ENCODE data around the gene FBXW10B.
A peak's percentile ranks its signal among the peaks of the same experiment; 100 is the strongest.
"Not testable (repeated sequence)": the region's sequence is repeated elsewhere in the genome, so short reads cannot be mapped to it uniquely, and the experiment has no call there.

FBXW10B gene

GRCh38 chr17:15619331-15620058 is at the start of gene FBXW10B:
Gene FBXW10B, minus strand, starts transcription at chr17:15619704. Its CDS starts 192 bp downstream, at chr17:15619512.
- peak; percentile 14 for DNase-seq

GRCh38 chr17:15663691-15664090 is 44.2 kb upstream of the FBXW10B start:
- no peak for DNase-seq

- DNase-seq, result no peak
Measured at GRCh38 chr17:15663176-15663575, 43.7 kb upstream of the FBXW10B start.

- no peak for DNase-seq
Measured at GRCh38 chr17:15662681-15663080, 43.2 kb upstream of the FBXW10B start.

GRCh38 chr17:15660077-15660476 is 40.6 kb upstream of the FBXW10B start:
- DNase-seq, result no peak

GRCh38 chr17:15659663-15660062 is 40.2 kb upstream of the FBXW10B start:
- DNase-seq, result no peak

- no peak for DNase-seq
Measured at GRCh38 chr17:15659236-15659635, 39.7 kb upstream of the FBXW10B start.

GRCh38 chr17:15658296-15658695 is 38.8 kb upstream of the FBXW10B start:
- no peak for DNase-seq

- no peak for DNase-seq
Measured at GRCh38 chr17:15657868-15658267, 38.4 kb upstream of the FBXW10B start.

GRCh38 chr17:15654886-15655561 is 35.5 kb upstream of the FBXW10B start:
- DNase-seq, result peak; percentile 30

GRCh38 chr17:15654401-15654800 is 34.9 kb upstream of the FBXW10B start:
- DNase-seq, result not testable (repeated sequence)

- no peak for DNase-seq
Measured at GRCh38 chr17:15652960-15653359, 33.5 kb upstream of the FBXW10B start.

GRCh38 chr17:15651583-15652110 is 32.1 kb upstream of the FBXW10B start:
- peak; percentile 93 for DNase-seq

GRCh38 chr17:15650741-15651582 is 31.5 kb upstream of the FBXW10B start:
- no peak for DNase-seq

GRCh38 chr17:15649861-15650421 is 30.4 kb upstream of the FBXW10B start:
- peak; percentile 22 for DNase-seq

- no peak for DNase-seq
Measured at GRCh38 chr17:15648386-15648785, 28.9 kb upstream of the FBXW10B start.

GRCh38 chr17:15645942-15646312 is 26.4 kb upstream of the FBXW10B start:
- peak; percentile 62 for DNase-seq

GRCh38 chr17:15645099-15645941 is 25.8 kb upstream of the FBXW10B start:
- peak; percentile 81 for DNase-seq

GRCh38 chr17:15642505-15643251 is 23.2 kb upstream of the FBXW10B start:
- not testable (repeated sequence) for DNase-seq

GRCh38 chr17:15642014-15642413 is 22.5 kb upstream of the FBXW10B start:
- not testable (repeated sequence) for DNase-seq

- not testable (repeated sequence) for DNase-seq
Measured at GRCh38 chr17:15630930-15631453, 11.5 kb upstream of the FBXW10B start.

Measured in eye (tissue), 1 donor.